Activated naive CD4-positive, alpha-beta T cell treated with anti-CD3 and anti-CD28 coated beads, Interleukin-2, amount 50 U/mL, for 16 hours (primary cell): ENCODE data around the gene SMG1.
"Not testable (repeated sequence)": the region's sequence is repeated elsewhere in the genome, so short reads cannot be mapped to it uniquely, and the experiment has no call there.

Source experiments
- DNase-seq: peaks from one replicate; pipeline ENCODE4 v3.0.0-alpha.2; 2020

Gene SMG1

DNA sequence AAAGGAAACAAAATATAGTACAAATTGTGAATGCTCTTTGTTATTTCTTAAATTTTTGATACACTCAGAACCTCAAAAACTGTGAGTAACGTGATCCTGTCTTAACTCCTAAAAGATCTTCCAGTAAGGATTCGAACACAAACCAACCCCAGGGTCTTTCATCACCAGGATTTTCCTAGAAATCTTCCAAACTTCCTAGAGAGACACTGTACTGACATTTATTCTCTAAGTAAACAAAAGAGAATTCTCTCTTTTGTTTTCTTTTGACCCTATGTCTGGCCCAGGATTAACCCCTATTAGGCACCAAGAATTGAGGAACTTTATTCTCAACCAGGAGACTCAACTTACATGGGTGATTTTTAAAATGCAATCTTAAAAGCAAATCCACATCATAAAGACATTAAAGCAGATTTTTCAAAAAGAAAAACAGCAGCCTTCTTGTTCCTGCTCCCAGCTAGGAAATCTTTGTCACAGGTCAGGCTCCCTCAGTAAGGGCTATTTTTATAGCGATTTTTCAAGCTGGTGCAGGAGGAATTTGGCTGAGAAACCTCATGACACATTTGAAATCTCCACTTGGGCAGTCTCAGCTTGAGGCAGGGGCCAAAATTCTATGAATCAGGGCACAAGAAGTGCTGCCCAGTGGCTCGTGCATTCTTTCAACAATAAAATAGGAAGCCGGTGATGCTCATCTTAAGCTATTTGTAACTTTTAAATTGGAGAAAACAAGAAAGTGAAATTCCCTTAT, 6.2 kb upstream of the SMG1 start:
- DNase-seq = no peak

DNA sequence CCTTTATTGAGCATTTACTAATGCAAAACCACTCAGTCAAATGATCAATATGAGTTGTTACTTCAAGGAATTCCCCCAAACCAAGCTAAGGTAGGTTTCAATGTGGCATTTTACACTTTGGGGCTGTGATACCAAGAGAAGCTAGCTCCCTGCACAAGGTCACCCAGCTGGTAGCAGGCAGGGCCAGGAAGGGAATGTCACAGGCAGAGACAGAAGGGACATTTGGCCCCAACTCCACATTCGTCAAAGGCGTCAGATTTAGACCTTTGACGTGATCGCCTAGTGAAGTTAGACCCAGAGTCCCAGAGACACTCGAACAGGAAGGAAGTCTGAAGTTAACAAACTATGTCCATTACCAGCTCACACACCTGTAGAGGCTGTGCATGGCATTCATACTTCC, 5.5 kb upstream of the SMG1 start:
- no peak for DNase-seq

DNA sequence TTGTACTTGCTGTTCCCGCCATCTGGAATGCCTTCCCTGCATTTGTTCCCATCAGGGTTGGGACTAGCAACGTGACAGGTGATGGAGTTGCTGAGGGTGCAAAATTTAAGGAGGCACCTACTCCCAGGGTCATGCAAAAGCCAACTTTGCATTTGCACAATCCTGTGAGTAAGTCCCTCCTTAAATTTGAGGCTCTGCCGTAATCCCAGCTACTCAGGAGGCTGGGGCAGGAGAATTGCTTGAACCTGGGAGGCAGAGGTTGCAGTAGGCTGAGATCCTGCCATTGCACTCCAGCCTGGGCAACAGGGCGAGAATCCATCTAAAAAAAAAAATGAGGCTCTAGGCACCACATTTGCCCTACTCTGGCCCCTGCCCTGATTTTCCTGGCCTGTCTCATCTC, 3.9 kb upstream of the SMG1 start:
- not testable (repeated sequence) for DNase-seq

DNA sequence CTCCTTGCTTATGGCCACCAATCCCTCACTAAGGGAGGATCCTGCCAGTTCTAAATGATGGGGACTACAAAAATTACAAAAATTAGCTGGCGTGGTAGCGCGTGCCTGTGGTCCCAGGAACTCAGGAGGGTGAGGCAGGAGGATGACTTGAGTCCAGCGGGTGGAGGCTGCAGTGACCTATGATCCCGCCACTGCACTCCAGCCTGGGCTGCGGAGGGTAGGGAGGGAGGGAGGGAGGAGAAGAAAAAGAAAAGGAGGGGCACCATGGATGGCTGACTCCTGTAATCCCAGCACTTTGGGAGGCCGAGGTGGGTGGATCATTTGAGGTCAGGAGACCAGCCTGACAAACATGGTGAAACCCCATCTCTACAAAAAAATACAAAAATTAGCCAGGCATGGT, 1.9 kb upstream of the SMG1 start:
- not testable (repeated sequence) for DNase-seq

DNA sequence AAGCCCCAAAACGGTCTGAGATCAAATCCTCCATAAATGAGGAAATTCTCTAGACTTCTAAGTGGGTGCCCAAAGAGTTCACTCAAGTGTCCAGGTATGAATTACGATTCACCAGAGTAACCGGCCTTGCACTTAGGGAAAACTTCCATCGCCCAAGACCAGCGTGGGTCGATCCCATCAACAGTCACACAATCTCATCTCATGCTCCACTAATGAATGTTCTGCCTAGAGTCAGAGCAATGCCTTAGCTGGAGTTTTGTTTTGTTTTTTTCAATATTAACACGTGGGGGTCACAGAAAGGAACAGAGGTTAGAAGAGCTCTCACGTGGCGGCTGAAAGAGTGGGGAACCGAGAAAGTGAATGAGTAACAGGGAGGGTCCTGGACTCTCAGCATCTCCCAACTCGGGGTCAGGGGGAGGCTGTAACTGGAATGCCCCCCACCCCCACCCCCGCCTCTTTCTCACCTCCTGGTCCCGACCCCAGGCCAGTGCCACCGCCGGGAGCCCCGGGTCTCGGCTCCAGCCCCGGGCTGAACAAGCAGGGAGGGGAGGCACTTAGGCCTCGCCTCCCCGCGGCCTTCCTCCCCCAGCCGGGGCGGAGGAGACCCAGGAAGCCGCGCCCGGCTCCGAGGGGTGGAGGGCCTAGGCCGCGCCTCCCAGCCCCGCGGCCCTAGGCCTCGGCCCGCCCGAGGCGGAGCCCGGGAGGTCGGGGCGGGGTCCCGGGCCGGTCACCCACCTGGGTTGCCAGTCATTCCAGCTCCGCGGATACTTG, 808 bp downstream of the SMG1 start:
- DNase-seq = peak; percentile 58

DNA sequence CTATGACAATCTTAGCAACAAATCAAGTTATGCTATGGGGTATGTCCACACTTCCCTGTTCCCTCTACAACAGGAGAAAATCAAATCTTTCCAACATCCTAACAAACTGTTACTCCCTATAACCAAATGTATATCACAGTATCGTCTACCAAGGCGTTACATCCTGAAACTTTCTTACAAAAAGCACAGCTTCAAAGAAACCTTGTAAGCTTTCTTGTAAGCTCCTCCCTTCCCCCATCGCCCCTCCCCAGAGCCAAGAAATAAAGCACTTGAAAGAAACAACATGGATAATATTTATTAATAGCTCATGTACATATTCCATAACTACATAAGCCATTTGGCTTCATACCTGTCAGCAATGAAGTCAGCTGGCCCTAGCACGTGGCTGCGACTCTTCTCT, 2.3 kb downstream of the SMG1 start:
- DNase-seq = not testable (repeated sequence)

DNA sequence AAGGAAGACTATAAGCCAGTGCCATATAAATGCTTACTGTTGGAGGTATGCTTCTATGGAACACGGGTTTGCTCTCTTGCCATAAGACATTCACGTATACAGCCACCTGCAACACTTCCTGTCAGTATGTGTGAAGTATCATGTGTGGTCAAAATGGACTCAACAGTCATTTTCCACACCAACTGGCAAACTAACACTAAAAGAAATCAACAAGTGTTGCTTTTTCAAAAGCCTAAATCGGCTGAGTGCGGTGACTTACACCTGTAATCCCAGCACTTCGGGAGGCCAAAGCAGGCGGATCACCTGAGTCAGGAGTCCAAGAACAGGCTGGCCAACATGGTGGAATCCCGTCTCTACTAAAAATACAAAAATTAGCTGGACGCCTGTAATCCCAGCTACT, 3.1 kb downstream of the SMG1 start:
- not testable (repeated sequence) for DNase-seq

DNA sequence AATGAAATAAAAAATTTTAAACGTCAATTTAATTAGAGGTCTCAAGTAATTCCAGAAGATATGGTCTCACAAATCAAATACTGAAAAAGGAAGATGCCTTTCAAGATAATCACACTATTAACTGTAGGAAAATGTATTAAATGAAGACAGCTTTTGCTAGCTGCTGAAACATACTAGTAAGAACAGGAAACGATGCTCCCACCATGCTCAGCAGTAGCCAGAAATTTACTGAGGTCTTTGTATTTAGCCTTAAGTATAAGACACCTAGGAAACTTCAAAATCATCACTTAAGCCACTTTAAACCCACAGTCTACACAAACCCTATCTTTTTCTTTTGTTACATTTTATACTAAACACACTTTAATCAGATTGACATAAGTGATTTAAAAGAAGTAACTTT, 16.6 kb downstream of the SMG1 start:
- DNase-seq = not testable (repeated sequence)

DNA sequence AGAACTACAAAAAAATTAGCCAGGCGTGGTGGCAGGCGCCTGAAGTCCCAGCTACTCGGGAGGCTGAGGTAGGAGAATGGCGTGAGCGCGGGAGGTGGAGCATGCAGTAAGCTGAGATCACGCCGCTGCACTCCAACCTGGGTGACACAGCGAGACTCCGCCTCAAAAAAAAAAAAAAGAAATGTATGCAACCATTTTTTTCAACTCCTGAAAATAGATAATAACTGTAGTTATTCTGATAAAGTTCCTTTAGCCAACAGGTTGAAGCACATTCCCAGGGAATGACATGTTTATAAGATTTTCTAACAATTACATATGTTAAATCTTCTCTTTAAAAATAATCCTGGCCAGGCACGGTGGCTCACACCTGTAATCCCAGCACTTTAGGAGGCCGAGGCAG, 17.5 kb downstream of the SMG1 start:
- DNase-seq = not testable (repeated sequence)

DNA sequence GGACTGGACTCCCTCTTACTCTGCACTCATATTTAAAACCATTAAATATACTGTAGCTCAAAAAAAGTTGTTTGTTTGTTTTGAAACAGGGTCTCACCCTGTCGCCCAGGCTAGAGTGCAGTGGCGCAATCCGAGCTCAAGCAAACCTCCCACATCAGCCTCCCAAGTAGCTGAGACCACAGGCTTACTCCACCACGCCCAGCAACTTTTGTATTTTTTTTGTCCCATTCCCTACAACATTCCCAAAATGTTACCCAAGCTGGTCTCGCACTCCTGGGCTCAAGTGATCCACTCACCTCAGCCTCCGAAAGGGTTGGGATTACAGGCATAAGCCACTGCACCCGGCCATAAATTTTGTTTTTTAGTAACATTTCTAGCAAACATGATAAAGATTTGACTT, 23.4 kb downstream of the SMG1 start:
- DNase-seq = not testable (repeated sequence)

DNA sequence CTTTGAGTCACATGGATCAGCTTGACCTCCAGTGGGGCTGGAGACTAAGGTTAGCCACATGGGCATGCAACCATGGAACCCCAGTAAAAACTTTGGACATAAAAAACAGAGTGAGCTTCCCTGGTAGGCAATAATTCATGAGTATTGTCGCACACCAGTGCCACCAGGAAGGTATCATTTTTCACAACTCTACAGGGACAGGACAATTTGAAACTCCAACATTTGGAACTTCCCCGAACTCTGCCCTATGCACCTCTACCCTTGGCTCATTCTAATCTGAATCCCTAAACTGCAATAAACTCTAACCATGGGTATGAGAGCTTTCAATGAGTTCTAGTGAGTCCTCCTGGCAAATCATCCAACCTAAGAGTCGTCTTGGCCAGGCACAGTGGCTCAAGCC, 24.2 kb downstream of the SMG1 start:
- DNase-seq = not testable (repeated sequence)

DNA sequence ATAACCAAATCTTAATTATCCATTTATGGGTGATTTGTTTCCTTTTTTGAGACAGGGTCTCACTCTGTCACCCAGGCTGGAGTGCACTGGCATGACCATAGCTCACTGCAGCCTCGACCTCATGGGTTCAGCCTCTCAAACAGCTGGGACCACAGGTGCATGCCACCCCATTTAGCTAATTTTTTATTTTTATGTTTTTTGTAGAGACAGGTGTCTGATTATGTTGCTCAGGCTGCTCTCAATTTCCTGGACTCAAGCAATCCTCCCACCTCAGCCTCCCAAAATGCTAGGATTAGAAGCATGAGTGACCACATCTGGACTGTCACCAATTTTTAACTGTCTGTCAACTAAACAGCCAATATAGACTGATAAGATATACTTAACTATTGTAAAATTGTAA, 25.0 kb downstream of the SMG1 start:
- DNase-seq = not testable (repeated sequence)

DNA sequence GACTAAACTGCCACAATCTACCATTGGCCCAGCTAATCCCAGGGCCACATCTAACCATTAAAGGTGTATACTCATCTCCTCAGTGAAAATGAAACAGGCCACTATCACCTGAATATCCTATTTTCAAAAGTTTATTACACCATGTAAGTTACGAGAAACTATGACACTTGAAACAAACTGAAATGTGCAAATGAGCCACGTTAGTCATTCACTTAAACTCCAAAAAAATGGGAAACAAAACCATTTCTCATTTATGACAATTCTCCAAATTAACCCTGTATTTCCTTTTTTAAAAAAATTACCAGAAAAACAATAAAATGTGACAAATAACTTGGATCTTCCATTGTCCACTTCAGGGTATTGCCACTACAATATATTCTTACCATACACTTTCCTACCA, 41.8 kb downstream of the SMG1 start:
- DNase-seq = not testable (repeated sequence)

DNA sequence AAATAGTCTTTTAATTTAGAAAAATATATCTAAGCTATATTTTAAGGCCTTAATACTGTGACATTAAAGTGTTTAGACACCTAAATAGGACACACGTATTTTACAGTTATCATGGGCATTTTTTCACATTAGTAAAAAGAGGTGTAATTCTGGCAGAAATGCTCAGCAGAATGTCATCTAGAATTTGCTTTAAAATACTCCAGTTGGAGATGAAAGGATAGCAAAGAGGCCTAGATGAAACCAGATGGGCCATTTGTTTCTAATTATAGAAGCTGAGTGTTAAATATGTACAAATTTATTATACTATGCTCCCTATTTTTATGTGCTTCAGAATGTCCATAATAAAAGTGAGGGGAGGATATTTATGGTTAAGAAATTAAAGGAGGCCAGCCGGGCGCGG, 48.5 kb downstream of the SMG1 start:
- DNase-seq = not testable (repeated sequence)

DNA sequence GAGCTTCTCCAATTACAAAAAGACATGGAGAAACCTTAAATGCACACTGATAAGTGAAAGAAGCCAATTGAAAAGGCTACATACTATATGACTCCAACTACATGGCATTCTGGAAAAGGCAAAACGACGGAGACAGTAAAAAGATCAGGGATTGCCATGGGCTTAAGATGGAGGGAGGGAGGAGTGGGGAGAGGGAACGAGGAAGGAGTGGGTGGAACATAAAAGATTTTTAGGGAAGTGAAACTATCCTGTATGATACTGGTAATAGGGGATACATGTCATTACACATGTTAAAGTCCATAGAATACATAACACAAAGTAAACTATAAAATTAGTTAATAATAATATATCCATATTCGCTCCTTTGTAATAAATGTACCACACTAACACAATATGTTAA, 48.9 kb downstream of the SMG1 start:
- DNase-seq = not testable (repeated sequence)

DNA sequence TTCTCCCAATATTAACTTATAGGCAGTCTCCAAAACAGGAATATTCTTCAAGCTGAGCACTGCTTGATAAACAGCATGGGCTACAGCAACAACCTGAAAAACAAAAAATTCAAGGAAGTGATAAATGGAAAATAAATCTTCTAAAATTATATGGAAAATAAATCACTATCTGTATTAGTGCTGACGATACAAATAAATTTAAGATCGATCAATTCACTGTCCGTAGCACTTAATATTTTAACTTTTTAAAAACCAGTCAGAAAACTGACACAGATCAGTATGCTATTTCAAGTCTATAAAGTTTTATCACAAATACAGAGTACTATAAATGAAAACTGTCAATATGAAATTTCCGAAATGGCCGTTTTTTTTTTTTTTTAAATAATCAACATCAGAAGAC, 49.9 kb downstream of the SMG1 start:
- DNase-seq = not testable (repeated sequence)

DNA sequence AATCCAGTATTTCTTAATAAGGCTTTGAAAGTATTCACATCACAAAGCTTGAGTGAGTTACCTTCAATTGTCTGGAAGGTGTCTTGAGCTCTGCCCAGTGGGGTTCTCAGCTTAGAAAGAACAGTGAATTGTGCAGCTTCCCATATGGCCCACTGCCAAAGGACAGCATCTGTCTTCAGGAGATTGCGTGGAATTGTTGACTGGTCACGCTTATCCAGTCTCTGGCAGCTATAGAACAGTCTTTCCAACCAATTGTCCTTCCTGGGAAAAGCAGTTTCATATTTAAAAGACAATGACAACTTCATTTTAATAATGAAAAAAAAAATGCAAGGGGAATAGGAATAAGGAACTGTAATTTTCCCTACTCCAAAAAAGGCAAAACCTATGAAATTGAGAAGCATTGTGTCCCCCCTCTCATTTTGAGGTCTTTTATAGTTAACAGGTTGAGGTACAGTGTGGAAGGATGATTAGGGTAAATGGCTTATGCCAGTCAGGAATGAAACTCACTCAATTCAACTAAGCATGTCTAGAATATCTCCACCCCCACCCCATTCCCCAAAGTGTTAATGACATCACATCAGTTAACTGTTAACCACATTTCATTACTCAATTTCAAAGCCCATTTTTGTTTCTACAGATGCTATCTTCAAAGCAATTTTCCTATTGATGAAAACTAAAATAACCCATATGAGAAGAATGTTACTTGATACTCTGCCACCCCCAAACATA, 57.0 kb downstream of the SMG1 start:
- not testable (repeated sequence) for DNase-seq

DNA sequence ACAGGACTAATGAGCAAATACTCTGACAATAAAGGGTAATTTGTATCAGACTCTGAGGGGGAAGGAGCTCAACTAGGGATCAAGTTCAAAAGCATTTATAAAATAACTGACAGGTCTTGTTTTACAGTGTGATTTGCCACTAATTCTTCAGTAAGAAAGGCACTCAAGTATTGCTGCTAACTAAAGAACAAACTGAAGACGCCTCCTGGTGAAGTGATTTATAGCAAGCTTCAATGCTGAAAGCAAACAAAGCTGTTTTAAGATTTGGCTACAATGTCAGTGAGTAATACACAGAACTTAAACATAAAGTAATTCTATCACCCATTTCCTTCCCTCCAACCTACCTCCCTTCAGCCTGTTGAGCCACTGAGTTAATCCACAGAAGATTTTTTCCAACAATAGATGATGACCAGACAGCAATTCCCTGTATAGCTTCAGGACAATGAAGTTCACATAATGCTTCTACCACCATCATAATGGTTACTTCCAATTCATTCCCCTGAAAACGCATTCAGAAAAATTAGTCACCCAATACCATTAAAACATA, 59.9 kb downstream of the SMG1 start:
- not testable (repeated sequence) for DNase-seq

DNA sequence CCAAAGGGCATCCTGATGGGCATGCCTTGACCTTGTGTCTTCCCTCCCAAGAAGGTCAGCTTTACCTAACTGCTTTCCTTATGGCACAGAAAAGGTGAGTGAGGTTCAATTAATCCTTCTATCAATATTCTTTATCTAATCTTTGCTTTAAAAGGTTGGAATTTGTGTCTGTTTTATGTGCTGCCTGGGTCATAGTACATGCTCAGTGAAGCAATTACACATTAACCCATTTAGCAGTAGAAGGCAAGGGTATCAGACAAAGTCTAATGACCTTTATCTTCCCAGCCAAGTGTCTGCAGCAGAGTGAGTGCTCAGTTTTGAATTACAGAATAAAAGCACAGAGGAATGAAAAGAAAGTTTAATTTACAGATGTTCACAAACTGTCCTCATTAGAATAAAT, 63.3 kb downstream of the SMG1 start:
- DNase-seq = not testable (repeated sequence)

DNA sequence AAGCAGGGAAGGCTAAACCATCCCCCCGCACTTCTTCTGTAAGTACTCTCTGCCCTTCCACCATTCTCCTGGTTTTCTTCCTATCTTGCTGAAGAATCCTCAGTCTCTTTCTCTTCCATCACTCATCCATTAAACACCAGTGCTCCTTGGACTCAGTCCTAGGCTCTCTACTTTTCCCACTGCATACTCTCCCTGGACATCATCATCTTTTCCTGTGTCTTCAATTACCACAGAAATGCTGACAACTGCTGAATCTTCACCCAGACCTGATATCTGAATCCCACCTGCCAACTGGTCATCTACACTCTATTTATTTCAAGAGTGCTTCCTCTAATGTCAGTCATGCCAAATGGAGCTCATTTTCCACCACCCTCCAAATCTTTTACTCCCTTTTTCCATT, 71.0 kb downstream of the SMG1 start:
- DNase-seq = no peak

DNA sequence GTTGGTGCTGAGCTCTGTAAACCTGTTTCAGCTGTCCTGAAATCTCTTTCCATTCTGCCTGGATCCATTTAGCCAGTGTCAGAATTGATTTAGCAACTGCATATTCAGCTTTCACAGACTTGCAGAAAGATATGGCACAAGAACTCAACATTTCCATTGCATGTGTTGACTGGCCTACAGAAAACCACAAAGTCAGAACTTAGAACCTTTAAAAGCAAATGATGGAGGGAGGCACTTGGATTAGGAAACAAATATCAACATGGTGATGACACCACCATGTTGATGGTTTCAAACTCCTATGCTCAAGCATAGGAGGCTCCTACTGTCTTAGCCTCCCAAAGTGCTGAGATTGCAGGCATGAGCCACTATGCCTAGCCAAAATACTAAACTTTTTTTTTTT, 72.5 kb downstream of the SMG1 start:
- no peak for DNase-seq

DNA sequence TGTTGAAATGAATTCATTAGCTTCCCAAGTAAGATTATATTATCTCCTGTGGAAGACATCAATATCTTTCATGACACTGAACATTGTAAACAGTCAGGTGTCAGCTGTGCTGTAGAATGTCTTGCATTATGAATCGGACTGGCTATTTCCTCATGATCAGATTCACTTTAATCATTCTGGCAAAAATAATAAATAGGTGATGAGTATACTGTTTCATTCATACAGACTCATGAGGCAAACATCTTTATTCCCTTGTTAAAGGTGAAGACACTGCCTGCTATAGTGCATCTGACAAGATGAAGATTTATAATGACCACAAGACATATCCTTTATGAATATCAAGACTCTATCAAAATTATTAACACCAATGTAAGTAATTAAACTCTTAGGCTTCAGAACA, 73.6 kb downstream of the SMG1 start:
- DNase-seq = no peak

DNA sequence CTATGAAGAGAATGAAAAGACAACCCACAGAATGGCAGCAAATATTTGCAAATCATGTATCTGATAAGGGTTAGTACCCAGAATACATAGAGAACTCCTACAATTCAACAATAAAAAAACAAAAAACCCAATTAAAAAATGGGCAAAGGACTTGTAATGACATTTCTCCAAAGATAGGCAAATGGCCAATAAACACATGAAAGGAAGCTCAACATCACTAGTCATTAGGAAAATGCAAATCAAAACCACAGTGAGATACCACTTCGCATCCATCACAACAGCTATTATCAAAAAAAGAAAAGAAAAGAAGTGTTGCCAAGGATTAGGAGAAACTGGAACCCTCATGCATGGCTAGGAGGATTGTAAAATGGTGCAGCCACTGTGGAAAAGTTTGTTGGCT, 79.8 kb downstream of the SMG1 start:
- no peak for DNase-seq
